Mesenchymal stem cell (in vitro differentiated cells and primary cell): ENCODE data around the gene RIMKLA.

ENCODE experiments used
- DNase-seq: peaks from one replicate; pipeline ENCODE4 v3.0.0-alpha.2; 2013
- H2AFZ ChIP-seq: one replicate; pipeline ENCODE4 v1.6.1; 2013; ENCODE audit warnings: low read depth, mild to moderate bottlenecking, control low read depth, inconsistent platforms, low read length, moderate library complexity
- H2AK5ac ChIP-seq: 2 replicates; pipeline ENCODE4 v1.6.1; 2013; ENCODE audit warnings: low read length, moderate library complexity, mild to moderate bottlenecking, inconsistent platforms; ENCODE audit not compliant: severe bottlenecking
- H2BK120ac ChIP-seq: one replicate; pipeline ENCODE4 v1.6.1; 2013; ENCODE audit warnings: low read depth, mild to moderate bottlenecking, inconsistent platforms, low read length, moderate library complexity
- H2BK12ac ChIP-seq, 2 experiments: one replicate each; pipeline ENCODE4 v1.6.1; 2013; ENCODE audit warnings: inconsistent platforms in 2 of 2, low read length in 2 of 2, mild to moderate bottlenecking in 2 of 2, moderate library complexity in 2 of 2, control low read depth in 1 of 2
- H2BK15ac ChIP-seq: one replicate; pipeline ENCODE4 v1.6.1; 2013; ENCODE audit warnings: mild to moderate bottlenecking, low read depth, inconsistent platforms; ENCODE audit not compliant: poor library complexity, severe bottlenecking
- H2BK5ac ChIP-seq: 2 replicates; pipeline ENCODE4 v1.6.1; 2013; ENCODE audit warnings: low read depth, mild to moderate bottlenecking, low read length, control low read depth, inconsistent platforms; ENCODE audit not compliant: poor library complexity, severe bottlenecking
- H3K14ac ChIP-seq, 2 experiments: one replicate each; pipeline ENCODE4 v1.6.1; 2013; ENCODE audit warnings: inconsistent platforms in 2 of 2, low read length in 2 of 2, control low read depth in 1 of 2, mild to moderate bottlenecking in 1 of 2, moderate library complexity in 1 of 2
- H3K18ac ChIP-seq, 2 experiments: one replicate each; pipeline ENCODE4 v1.6.1; 2013; ENCODE audit warnings: inconsistent platforms in 2 of 2, low read length in 2 of 2, control low read depth in 1 of 2, low read depth in 1 of 2, mild to moderate bottlenecking in 1 of 2
- H3K23ac ChIP-seq, 2 experiments: one replicate each; pipeline ENCODE4 v1.6.1; 2013; ENCODE audit warnings: inconsistent platforms in 2 of 2, low read length in 2 of 2, mild to moderate bottlenecking in 2 of 2, moderate library complexity in 2 of 2, control low read depth in 1 of 2
- H3K27ac ChIP-seq: 2 replicates; pipeline ENCODE4 v1.5.1; 2013; ENCODE audit warnings: mild to moderate bottlenecking, moderate library complexity, low read length, control low read depth, inconsistent platforms; ENCODE audit not compliant: poor library complexity, severe bottlenecking
- H3K27me3 ChIP-seq, 2 experiments: 2 replicates each; pipeline versions ENCODE4 v1.6.1 to v1.7.0; 2013; ENCODE audit warnings: low read length in 2 of 2, mild to moderate bottlenecking in 2 of 2, moderate library complexity in 2 of 2, control low read depth in 1 of 2, inconsistent platforms in 1 of 2; ENCODE audit not compliant: control insufficient read depth in 1 of 2, insufficient read depth in 1 of 2
- H3K36me3 ChIP-seq, 2 experiments: 2 replicates each; pipeline versions ENCODE4 v1.6.1 to v1.7.0; 2013; ENCODE audit warnings: low read length in 2 of 2, control low read depth in 1 of 2, inconsistent platforms in 1 of 2, low read depth in 1 of 2, mild to moderate bottlenecking in 1 of 2; ENCODE audit not compliant: insufficient read depth in 2 of 2, control insufficient read depth in 1 of 2
- H3K4ac ChIP-seq, 2 experiments: one replicate each; pipeline ENCODE4 v1.6.1; 2013; ENCODE audit warnings: inconsistent platforms in 2 of 2, low read length in 2 of 2, mild to moderate bottlenecking in 2 of 2, moderate library complexity in 2 of 2, control low read depth in 1 of 2, low read depth in 1 of 2
- H3K4me1 ChIP-seq: 2 replicates; pipeline ENCODE4 v1.6.1; 2013; ENCODE audit warnings: low read depth, low read length, control low read depth; ENCODE audit not compliant: control insufficient read depth, insufficient read depth
- H3K4me2 ChIP-seq: 2 replicates; pipeline ENCODE4 v1.6.1; 2013; ENCODE audit warnings: low read length, mild to moderate bottlenecking, inconsistent platforms; ENCODE audit not compliant: poor library complexity, severe bottlenecking
- H3K4me3 ChIP-seq, 2 experiments: 2 replicates each; pipeline versions ENCODE4 v1.5.1 to v1.7.0; 2013; ENCODE audit warnings: low read length in 2 of 2, mild to moderate bottlenecking in 2 of 2, control low read depth in 1 of 2, low read depth in 1 of 2; ENCODE audit not compliant: insufficient read depth in 1 of 2
- H3K79me1 ChIP-seq: replicated peaks from 2 replicates; pipeline ENCODE4 v1.6.1; 2013; ENCODE audit warnings: mild to moderate bottlenecking, control low read depth, low read length, inconsistent platforms; ENCODE audit not compliant: poor library complexity, severe bottlenecking
- H3K9ac ChIP-seq: 2 replicates; pipeline ENCODE4 v1.7.0; 2013; ENCODE audit warnings: mild to moderate bottlenecking, low read length, moderate library complexity
- H3K9me3 ChIP-seq: 2 replicates; pipeline ENCODE4 v1.7.0; 2013; ENCODE audit warnings: mild to moderate bottlenecking, low read length; ENCODE audit not compliant: control insufficient read depth
- H4K8ac ChIP-seq: one replicate; pipeline ENCODE4 v1.6.1; 2013; ENCODE audit warnings: inconsistent platforms, mild to moderate bottlenecking, low read length, moderate library complexity
- H4K91ac ChIP-seq: one replicate; pipeline ENCODE4 v1.6.1; 2013; ENCODE audit warnings: mild to moderate bottlenecking, low read length, inconsistent platforms
- WGBS: methylation state at CpG from one replicate; pipeline ENCODE4 v1.1.7; 2013; ENCODE audit warnings: mixed read lengths; 5-methylcytosine and 5-hydroxymethylcytosine counted together

Gene RIMKLA

DNA sequence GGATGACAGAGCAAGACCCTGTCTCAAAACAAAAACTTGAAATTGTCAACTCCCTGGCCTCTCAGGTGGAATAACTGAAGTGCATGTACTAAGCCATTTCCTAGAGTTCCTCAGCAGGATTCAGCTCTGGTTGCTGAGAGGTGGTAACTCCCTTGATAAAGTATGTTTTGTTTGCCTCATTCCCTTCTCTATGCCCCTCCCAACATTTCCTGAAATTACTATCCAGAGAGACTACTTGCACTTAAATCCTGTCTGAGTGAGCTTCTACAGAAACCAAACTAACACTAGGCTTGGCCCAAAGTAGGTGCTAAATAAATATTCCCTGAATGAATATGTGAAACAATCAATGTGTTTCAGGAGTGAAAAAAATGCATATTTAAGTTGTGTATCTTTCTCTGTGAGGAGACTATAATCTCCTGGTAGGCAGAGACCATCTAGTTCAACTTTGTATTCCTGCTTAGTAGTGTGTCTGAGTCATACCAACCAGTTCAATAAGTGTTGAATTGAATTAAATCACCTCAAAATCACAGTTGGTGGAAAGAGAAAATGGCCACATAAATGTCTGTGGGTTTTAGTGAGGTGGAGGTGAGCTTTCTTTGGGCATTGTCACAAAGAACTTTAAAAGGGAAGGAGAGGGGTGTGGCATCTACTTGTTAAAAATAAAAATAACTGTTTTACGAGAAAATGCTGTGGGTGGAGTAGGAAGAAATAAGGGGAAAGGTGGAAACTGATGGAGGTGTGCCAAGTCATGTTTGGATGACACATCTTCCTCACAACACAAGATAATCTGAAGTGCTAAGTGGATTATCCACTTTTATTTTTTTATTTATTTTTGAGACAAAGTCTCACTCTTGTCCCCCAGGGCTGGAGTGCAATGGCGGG lies 12.6 kb downstream of the RIMKLA start:
- Histone ChIP-seq H2AFZ (no peak overlapping the region), H3K27ac (no peak overlapping the region), H3K79me1 (no peaks in the 10 kb centered on the region), H3K23ac (no peak overlapping the region), H3K14ac (no peak overlapping the region), H3K4me3 (no peak overlapping the region), H3K9ac (no peak overlapping the region), H2BK5ac (no peak overlapping the region), H2AK5ac (no peak overlapping the region), H3K4me2 (no peak overlapping the region), H3K18ac (no peak overlapping the region), H4K8ac (no peak overlapping the region), H2BK12ac (no peak overlapping the region), H2BK15ac (no peak overlapping the region), H3K4me1 (no peaks in the 10 kb centered on the region), H3K36me3 (no peaks in the 10 kb centered on the region), H3K9me3 (no peaks in the 10 kb centered on the region), H4K91ac (no peak overlapping the region), H3K27me3 (peaks cover 22 to 33% of the 10 kb centered on the region in 2 experiments), H2BK120ac (no peak overlapping the region), H3K4ac (no peak overlapping the region)
- WGBS: 92% methylated on average over 1 of the region's 2 CpGs
- no peak for DNase-seq

DNA sequence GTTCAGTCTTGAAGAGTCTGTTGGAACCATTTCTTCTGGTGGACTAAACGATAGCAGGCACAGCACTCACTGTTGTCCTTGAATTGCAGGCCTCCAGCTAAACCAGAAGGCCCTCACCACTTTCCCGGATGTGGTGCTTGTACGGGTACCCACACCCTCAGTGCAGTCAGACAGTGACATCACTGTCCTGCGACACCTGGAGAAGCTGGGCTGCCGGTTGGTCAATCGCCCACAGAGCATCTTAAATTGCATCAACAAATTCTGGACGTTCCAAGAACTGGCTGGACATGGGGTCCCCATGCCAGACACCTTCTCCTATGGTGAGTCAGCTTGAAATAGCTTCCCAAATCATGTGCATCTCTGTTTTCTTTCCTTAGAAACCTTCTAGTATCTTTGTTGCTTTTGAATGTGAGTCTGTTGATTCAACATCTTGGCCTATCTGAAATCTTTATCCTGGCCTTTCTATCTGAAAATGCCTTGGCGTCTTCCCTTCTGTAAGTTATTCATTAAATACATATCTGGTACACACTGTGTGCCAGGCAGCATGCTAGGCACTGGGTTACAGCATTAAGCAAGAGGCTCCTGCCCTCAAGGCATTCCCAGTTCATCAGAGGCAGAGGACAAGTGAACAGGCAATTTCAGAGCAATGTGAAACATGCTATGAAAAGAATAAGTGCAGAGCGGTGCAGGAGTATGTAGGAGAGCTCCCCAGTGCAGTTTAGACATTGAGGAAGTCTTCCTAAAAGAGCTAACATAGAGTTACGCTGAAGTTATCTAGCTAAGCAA lies 18.9 kb downstream of the RIMKLA start:
- no peak for DNase-seq
- Histone ChIP-seq H2BK12ac (no peak overlapping the region), H3K27me3 (peaks cover 14 to 25% of the 10 kb centered on the region in 2 experiments), H3K14ac (no peak overlapping the region), H4K91ac (no peak overlapping the region), H3K4ac (no peak overlapping the region), H2BK5ac (no peak overlapping the region), H2AFZ (no peak overlapping the region), H2BK15ac (no peak overlapping the region), H3K4me1 (no peaks in the 10 kb centered on the region), H3K4me2 (no peak overlapping the region), H3K79me1 (no peaks in the 10 kb centered on the region), H2BK120ac (no peak overlapping the region), H3K9ac (no peak overlapping the region), H3K27ac (no peak overlapping the region), H3K4me3 (no peak overlapping the region), H3K36me3 (no peaks in the 10 kb centered on the region), H4K8ac (no peak overlapping the region), H3K18ac (no peak overlapping the region), H3K23ac (no peak overlapping the region), H3K9me3 (no peaks in the 10 kb centered on the region), H2AK5ac (no peak overlapping the region)
- WGBS: 74% methylated on average over 10 of the region's 10 CpGs

DNA sequence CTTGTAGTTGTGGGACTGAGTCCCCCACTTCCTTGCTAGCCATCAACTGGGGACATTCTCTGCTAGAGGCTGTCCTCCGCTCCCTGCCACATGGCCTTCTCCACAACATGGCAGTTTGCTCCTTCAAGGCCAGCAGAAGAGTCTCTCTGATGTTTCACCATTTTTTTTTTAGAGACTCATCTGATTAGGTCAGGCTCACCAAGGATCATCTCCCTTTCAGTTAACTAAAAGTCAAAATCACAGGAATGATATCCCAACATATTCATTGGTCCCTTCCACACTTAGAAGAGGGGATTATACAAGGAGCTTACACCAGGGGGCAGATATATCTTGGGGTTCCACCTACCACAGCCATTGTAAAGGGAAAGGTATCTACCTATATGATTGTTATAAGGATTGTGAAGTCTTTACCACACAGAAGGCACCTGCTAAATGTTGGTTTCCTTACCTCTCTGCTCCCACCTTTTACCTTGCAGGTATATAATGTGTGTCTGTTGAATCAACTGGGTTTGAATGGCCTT lies 23.3 kb downstream of the RIMKLA start:
- 94% methylated on average over 1 of the region's 1 CpG for WGBS
- H2AFZ ChIP-seq: no peak overlapping the region
- no peak overlapping the region for H2AK5ac ChIP-seq
- H3K14ac ChIP-seq: no peak overlapping the region
- H3K27me3 ChIP-seq: peaks cover 14 to 38% of the 10 kb centered on the region in 2 experiments
- no peak overlapping the region for H3K4me3 ChIP-seq
- H4K8ac ChIP-seq: no peak overlapping the region
- H3K36me3 ChIP-seq: no peaks in the 10 kb centered on the region
- H4K91ac ChIP-seq: no peak overlapping the region
- no peaks in the 10 kb centered on the region for H3K4me1 ChIP-seq
- no peak overlapping the region for H3K18ac ChIP-seq
- H3K9me3 ChIP-seq: no peaks in the 10 kb centered on the region
- H2BK12ac ChIP-seq: no peak overlapping the region
- H2BK120ac ChIP-seq: no peak overlapping the region
- H2BK15ac ChIP-seq: no peak overlapping the region
- no peak overlapping the region for H2BK5ac ChIP-seq
- no peak overlapping the region for H3K23ac ChIP-seq
- no peak overlapping the region for H3K9ac ChIP-seq
- no peak overlapping the region for H3K27ac ChIP-seq
- no peak overlapping the region for H3K4me2 ChIP-seq
- no peak for DNase-seq
- no peaks in the 10 kb centered on the region for H3K79me1 ChIP-seq
- no peak overlapping the region for H3K4ac ChIP-seq
